ENCODE results near the gene TPM4.

GRCh38 chr19:16044746-16045145, 31.5 kb upstream of the TPM4 start:
- no peak for TF ChIP-seq FOXM1 (IDR thresholded peaks at IDR 0.05; ENCODE audit: borderline replicate concordance)
- TF ChIP-seq BHLHE40 (IDR thresholded peaks at IDR 0.05; ENCODE audit: borderline replicate concordance) = no peak
- TF ChIP-seq SUZ12 (IDR thresholded peaks at IDR 0.05) = no peak
- no peak for TF ChIP-seq FOXK2 (IDR thresholded peaks at IDR 0.05)
- TF ChIP-seq SP1 (IDR thresholded peaks at IDR 0.05) = no peak
- no peak for TF ChIP-seq ZNF384 (IDR thresholded peaks at IDR 0.05)

Measured in HEK293T (cell line).